ENCODE measurements around the gene DACT3.

Gene DACT3

DNA sequence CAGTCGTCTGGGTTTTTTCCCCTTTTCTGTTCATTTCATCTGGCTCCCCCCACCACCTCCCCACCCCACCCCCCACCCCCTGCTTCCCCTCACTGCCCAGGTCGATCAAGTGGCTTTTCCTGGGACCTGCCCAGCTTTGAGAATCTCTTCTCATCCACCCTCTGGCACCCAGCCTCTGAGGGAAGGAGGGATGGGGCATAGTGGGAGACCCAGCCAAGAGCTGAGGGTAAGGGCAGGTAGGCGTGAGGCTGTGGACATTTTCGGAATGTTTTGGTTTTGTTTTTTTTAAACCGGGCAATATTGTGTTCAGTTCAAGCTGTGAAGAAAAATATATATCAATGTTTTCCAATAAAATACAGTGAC lies 50.6 kb downstream of the DACT3 start:
- DNase-seq: no peak

DNA sequence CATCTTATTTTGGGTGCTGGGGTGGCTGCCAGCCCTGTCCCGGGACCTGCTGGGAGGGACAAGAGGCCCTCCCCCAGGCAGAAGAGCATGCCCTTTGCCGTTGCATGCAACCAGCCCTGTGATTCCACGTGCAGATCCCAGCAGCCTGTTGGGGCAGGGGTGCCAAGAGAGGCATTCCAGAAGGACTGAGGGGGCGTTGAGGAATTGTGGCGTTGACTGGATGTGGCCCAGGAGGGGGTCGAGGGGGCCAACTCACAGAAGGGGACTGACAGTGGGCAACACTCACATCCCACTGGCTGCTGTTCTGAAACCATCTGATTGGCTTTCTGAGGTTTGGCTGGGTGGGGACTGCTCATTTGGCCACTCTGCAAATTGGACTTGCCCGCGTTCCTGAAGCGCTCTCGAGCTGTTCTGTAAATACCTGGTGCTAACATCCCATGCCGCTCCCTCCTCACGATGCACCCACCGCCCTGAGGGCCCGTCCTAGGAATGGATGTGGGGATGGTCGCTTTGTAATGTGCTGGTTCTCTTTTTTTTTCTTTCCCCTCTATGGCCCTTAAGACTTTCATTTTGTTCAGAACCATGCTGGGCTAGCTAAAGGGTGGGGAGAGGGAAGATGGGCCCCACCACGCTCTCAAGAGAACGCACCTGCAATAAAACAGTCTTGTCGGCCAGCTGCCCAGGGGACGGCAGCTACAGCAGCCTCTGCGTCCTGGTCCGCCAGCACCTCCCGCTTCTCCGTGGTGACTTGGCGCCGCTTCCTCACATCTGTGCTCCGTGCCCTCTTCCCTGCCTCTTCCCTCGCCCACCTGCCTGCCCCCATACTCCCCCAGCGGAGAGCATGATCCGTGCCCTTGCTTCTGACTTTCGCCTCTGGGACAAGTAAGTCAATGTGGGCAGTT lies 51.2 kb downstream of the DACT3 start:
- no peak for DNase-seq

DNA sequence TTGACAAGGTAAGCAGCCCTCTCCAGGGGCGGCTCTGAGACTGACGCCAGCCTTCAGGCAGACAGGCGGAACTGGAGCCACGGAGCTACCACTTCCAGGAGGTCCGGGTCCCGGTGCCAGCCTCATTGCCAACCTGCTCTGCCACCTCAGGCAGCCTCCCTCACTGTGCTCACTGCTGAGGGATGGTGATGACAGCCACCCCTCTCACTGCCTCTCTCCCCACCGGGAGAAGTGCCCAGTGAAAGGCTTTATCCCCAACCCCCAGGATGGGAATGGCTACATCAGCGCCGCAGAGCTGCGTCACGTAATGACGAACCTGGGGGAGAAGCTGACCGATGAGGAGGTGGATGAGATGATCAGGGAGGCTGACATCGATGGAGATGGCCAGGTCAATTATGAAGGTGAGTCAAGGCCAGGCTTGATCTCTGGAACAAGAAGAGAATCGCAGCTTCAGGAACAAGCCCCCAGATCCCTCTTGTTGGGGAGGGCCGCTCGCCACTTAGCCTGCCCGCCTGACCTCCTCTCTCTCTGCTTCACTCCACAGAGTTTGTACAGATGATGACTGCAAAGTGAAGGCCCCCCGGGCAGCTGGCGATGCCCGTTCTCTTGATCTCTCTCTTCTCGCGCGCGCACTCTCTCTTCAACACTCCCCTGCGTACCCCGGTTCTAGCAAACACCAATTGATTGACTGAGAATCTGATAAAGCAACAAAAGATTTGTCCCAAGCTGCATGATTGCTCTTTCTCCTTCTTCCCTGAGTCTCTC lies 52.2 kb downstream of the DACT3 start:
- no peak for DNase-seq

DNA sequence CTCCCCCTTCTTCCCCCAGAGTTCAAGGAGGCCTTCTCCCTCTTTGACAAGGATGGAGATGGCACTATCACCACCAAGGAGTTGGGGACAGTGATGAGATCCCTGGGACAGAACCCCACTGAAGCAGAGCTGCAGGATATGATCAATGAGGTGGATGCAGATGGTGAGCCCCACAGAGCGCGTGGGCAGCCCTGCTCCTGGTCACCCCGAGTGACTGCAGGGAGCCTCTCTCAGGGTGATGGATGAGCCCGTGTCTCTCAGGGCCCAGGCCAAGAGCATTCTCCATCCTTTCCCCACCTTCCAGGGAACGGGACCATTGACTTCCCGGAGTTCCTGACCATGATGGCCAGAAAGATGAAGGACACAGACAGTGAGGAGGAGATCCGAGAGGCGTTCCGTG lies 52.8 kb downstream of the DACT3 start:
- no peak for DNase-seq

DNA sequence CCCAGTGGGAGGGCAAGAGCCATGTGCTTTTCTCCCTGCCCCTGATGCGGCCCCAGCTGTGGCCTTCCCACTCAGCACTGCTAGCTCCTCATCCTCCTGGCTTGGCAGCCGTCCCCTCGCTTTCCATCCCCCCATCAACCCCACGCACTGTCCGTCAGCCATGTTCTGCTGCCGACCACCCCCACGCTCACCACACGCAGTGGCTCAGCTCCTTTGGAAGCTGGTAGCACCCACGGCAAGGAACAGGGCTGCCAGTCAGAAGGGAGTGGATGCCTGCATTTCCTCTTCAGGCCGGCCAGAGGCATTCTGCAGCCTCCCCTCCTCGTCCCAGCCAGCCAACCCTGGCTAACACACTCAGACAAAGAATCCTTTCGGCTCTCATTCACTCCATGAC lies 53.5 kb downstream of the DACT3 start:
- DNase-seq: peak in 1 of 2 experiments; percentile 58

DNA sequence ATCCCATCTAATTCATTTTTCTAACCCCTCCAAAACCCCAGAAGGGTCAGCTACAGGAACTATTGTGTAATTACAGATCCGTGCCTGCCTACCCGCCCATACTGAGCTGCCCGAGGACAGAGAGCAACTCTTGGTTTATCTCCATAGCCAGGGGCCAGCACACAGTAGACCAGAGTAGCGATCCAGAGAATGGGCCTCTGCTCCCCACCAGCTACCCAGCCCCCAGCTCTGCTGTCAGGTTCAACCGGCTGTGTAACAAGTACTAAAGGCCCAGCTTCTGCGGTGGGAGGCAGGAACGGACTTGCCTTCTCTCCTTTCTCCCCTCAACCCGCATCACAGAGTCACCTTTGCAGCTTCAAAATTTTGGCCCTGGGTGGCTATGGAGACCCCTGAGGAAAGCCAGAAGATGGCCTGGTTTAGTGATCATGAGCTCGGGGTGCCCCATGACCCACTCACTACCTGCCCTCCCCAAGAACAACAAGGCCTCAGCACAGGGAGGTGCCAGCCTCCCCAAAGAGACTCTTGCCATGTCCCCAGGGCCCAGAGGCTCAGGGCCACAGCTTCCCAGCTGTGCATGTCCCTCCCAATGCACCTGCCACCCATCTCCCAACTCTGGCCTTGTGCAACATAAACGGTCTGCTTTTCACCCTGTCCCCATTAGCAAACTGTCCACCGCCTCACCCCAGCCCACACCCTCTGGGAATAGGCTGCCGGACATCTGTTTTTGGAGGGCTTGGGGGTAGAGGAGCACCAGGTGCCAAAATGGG lies 54.1 kb downstream of the DACT3 start:
- DNase-seq: no peak

DNA sequence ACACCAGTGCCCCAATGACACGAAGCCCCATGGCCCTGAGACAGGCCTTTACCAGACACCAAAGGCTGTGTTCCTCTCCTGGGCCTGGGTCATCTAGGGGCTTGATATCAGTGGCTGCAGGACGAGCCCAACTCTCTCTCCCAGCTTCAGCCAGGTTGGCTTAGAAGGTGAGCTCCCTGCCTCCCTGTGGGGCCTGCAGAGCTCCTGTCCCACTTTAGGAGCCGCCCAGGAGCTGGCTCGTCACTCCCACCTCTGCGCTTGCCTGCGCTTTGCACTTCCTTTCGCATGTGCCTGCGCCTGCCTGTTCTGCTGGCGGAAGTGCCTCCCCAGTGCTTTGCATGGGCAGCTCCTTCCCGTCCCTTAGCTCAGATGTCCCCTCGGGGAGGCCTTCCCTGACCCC lies 55.0 kb downstream of the DACT3 start:
- no peak for DNase-seq

DNA sequence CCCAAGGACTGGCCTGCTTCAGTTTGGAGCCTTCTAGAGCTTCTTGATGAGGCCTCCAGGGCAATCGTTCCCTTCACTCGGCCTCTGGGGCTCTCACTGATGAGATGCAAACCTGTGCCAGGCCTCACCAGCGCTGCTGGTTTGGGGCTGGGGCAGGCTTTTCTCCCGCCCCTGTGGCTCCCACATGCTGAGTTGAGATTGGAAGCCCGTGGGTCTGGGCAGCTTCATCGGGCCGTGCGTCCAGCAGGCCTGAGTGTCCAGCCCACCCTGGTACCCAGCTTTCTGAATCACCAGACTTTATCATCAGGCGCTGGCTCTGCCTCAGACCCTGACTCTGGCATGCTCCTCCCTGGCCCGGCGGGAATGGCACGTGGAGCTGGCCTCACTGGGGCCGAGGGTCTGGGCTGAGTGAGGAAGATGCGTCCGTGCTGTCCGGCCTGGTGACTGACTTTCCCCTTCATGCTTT lies 55.6 kb downstream of the DACT3 start:
- DNase-seq: no peak

DNA sequence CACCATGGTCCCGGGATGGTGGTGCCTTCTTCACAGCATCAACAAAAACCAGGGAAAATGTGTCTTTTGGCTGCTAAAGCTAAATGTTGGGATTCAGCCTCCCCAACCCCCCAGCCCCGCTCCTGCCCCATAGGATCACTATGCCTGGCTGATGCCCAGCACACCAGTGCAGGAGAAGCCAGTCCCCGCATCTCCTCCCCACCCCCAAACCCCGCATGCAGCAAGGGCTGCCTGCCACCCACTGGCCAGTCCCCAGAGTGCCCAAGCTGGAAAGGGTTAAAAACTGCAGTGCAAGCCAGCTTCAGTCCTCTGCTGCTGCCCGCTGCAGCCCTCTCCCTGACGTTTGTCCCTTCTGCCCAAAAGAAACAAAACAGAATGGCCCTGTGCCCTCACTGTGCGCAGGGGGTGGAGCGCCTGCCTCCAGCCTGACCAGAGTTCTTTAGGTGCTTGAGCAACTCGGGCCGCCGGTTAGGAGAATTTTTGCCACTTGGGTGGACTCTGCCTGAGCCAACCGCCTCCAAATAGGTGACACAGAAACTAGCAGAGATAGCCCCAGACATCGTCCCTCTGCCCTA lies 56.1 kb downstream of the DACT3 start:
- no peak for DNase-seq

DNA sequence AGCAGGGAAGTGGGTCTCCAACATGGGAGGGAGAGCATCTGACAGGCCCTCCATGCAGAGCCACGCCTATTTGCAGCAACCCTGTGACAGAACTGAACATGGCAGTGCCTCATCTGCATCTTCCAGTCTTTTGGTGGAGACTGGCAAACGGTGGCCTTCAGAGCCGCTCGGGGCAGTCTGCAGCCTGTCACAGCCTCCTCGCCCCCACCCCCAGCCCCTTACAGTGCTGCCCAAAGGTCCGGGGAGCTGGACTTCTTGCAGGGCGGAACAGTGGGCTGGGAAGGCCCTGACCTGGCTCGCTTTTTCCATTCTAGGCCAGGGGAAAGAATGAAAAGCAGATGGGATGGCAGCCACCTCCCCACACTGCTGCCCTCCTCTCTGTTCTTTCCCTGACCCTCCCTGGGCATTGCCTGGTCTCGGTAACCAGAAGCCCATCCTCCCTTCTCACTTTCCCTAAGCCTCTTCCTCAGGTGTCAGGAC lies 57.2 kb downstream of the DACT3 start:
- DNase-seq: no peak

DNA sequence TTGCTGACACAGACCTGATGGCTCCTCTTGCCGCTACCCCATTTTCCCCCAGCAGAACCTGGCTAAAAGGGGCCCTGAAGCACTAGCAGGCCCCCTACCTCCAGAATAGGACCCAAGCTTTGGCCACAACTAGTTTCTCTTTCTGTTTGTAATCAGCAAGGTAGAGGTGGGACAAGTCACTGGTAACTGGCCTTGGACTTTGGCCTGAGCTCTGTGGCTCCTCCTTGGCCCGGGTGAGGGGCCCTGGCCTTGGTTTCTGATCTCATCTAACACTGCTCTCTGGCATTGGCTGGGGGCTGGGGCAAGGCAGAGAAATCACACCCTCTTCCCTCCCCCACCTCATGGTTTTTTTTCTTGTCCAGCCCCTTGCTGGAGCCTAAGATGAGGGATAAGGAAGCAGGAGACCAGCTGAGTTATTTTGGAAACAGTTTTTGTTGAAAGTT lies 57.8 kb downstream of the DACT3 start:
- DNase-seq: no peak

DNA sequence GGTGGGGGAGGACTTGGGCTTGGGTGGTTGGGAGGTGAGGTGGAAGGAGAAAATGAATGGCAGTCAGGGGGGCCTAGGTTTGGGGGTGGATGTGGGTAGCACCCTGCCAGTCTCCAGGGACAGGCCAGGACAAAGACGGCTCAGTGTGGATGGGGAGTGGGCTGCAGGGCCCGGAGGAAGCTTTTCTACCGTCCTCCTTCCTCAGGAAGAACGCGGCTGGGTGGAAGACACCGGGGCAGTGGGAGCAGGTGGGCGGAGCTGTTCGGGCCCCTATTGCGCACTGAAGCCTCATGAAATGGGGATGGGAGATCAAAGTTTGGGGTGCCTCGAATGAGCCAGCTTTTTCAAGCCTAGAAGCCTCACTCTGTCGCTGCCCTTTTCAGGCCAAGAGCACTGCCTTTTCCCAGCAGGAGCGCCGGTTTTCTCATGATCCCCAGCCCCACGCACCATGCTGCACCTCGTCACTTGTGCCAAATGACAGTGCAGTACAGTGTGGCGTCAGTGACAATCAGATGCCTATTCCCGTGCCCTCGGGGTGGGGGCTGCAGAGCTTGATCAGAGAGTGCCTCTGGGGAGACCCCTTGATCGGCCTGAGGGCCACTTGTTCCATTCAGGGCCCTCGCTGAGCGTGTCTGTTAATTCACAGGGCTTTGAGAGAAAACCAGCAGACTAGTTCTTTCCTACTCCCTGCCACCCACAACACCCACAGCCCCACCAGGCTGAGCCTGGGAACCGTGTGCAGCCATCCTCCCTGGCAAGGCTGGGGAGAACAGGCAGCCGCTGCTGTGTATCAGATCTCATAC lies 58.4 kb downstream of the DACT3 start:
- DNase-seq: no peak

DNA sequence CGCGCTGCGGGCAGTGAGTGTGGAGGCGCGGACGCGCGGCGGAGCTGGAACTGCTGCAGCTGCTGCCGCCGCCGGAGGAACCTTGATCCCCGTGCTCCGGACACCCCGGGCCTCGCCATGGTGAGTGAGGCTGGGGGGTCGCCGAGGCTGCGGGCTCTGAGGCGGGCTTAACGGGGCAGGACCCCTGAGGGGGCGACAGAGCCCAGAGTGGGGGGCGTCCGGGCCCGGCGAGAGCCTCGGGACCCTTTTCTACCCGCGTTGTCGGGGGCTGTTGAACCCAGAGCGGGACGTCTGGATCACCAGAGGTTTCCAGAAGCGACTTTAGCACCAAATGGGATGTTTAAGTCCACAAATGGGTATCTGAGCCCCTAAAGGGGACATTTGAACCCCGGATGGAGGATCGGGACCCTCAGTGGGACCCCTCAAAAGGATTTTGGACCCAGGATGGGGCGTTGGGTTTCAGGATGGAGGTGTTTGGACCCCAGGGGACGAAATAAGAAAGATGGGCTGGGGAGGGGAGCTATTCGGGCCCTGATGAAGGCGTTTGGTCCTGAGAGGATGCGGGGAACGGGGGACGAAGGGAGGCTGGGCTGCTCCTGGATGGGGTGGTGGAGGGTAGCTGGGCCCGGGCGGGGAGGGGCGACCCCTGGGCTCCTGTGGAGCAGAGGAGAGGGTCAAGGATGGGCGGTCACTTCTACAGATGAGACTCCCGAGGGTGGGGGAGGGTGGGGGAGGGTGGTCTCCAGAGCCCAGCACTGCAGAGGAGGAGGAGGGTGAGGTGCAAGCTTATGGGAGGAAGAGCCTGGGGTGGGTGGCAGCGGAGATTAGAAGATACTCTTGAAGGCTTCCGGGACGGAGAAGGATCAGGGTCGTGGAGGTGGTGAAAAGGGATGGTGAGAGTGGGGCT lies 59.4 kb downstream of the DACT3 start, which contains the start of gene CALM3:
Gene CALM3 (plus strand): TSS at position 13 of the 907 bp plus-strand sequence. CDS start 105 bp downstream, at position 118.
- DNase-seq: no peak

DNA sequence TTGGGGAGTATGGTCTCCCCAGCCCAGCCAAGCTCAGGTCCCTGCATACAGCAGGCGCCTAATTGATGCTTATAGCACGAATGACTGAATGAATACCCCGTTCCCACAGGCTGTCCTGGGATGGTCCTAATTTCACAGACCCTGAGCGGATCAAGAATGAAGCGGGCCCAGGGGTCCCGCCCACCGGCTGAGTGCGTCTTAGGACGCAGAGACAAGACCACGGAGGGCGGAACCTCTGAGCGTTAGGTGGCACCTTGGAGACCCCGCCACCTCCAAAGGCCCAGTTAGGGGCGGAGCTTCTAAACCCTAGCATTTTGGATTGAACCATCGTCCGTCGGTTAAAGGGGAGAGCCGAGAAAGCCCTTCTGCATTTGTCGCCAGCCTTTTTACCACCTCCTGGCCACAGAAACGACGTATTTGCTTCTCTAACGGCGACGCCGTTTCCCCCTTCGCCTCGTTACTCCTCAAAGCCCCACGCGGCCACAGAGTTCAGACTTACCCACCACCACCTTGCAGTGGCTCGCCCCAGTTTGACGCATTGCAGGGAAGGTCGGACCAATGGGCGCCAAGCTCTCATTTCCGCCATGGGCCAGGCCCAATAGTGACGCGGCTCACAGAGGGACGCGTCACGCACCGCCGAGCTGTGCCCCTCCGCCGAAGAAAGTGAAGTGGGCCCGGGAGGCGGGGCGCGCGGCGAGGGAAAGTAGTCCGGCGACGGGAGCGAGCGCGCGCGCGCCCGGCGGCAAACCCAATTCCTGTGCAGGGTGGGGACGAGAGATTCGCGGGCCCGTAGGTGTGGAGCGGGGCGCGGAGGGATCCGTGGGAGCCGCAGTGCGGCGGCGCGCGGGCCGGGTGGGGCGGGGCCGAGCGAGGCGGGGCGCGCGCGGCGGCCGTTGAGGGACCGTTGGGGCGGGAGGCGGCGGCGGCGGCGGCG lies 60.3 kb downstream of the DACT3 start:
- peak; percentile 83 to 90 for DNase-seq

DNA sequence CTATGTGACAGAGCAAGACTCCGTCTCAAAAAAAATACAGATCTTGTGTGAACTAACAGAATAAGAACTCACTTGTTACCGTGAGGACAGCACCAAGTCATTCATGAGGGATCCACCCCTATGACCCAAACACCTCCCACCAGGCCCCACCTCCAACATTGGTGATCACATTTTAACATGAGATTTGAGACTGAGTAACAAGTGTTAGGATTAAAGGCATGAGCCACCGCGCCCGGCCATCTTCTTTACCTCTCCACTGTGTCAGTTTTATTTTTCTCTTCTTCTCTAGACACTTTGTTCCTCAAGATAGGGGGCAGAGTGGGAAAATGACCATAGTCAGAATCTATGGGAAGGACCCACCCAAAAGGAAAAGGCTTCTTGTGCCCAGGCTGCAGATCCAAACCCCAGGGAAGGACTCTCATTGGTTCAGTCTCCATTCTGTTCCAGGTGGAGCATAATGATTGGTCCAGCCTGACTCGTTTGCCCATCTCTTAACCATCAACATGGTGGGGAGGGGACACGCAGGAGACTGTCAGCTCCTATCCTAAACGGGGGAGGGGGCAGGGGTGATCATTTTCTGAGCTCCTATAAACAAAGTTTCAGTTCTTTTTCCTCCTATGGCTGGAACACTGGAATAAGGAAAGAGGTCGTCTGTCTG lies 61.1 kb downstream of the DACT3 start:
- no peak for DNase-seq

DNA sequence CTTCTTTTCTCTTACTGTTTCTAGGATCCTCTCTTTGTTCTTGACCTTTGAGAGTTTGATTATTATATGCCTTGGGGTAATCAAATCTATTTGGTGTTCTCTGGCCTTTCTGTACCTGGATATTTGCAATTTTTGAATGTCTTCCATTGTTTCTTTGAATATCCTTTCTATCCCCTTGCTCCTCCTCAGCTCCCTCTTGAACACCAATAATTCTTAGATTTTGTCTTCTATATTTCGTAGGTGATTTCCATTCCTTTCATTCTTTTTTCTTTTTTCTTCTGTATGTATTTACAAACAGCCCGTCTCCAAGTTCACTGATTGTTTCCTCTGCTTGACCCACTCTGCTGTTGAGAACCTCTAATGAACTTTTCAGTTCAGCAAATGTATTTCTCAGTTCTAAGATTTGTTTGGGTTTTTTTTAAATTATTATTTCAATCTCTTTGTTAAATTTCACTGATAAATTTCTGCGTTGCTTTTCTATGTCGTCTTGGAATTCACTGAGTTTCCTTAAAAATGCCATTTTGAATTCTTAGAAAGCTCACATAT lies 62.5 kb downstream of the DACT3 start:
- no peak for DNase-seq

Data from SW 1271 (cell line).